Mesenchymal stem cell (in vitro differentiated cells and primary cell): ENCODE measurements around the gene GPA33. TPM values are rescaled to one million over a fixed set of nuclear protein-coding genes. Genes with fewer than 3 reads are reported as not detected.

Source experiments
- DNase-seq: peaks from one replicate; pipeline ENCODE4 v3.0.0-alpha.2; 2013
- H2AFZ ChIP-seq: one replicate; pipeline ENCODE4 v1.6.1; 2013; ENCODE audit warnings: low read depth, mild to moderate bottlenecking, control low read depth, inconsistent platforms, low read length, moderate library complexity
- H2AK5ac ChIP-seq: 2 replicates; pipeline ENCODE4 v1.6.1; 2013; ENCODE audit warnings: low read length, moderate library complexity, mild to moderate bottlenecking, inconsistent platforms; ENCODE audit not compliant: severe bottlenecking
- H2BK120ac ChIP-seq: one replicate; pipeline ENCODE4 v1.6.1; 2013; ENCODE audit warnings: low read depth, mild to moderate bottlenecking, inconsistent platforms, low read length, moderate library complexity
- H2BK12ac ChIP-seq, 2 experiments: one replicate each; pipeline ENCODE4 v1.6.1; 2013; ENCODE audit warnings: inconsistent platforms in 2 of 2, low read length in 2 of 2, mild to moderate bottlenecking in 2 of 2, moderate library complexity in 2 of 2, control low read depth in 1 of 2
- H2BK15ac ChIP-seq: one replicate; pipeline ENCODE4 v1.6.1; 2013; ENCODE audit warnings: mild to moderate bottlenecking, low read depth, inconsistent platforms; ENCODE audit not compliant: poor library complexity, severe bottlenecking
- H2BK5ac ChIP-seq: 2 replicates; pipeline ENCODE4 v1.6.1; 2013; ENCODE audit warnings: low read depth, mild to moderate bottlenecking, low read length, control low read depth, inconsistent platforms; ENCODE audit not compliant: poor library complexity, severe bottlenecking
- H3K14ac ChIP-seq, 2 experiments: one replicate each; pipeline ENCODE4 v1.6.1; 2013; ENCODE audit warnings: inconsistent platforms in 2 of 2, low read length in 2 of 2, control low read depth in 1 of 2, mild to moderate bottlenecking in 1 of 2, moderate library complexity in 1 of 2
- H3K18ac ChIP-seq, 2 experiments: one replicate each; pipeline ENCODE4 v1.6.1; 2013; ENCODE audit warnings: inconsistent platforms in 2 of 2, low read length in 2 of 2, control low read depth in 1 of 2, low read depth in 1 of 2, mild to moderate bottlenecking in 1 of 2
- H3K23ac ChIP-seq, 2 experiments: one replicate each; pipeline ENCODE4 v1.6.1; 2013; ENCODE audit warnings: inconsistent platforms in 2 of 2, low read length in 2 of 2, mild to moderate bottlenecking in 2 of 2, moderate library complexity in 2 of 2, control low read depth in 1 of 2
- H3K27ac ChIP-seq: 2 replicates; pipeline ENCODE4 v1.5.1; 2013; ENCODE audit warnings: mild to moderate bottlenecking, moderate library complexity, low read length, control low read depth, inconsistent platforms; ENCODE audit not compliant: poor library complexity, severe bottlenecking
- H3K27me3 ChIP-seq, 2 experiments: 2 replicates each; pipeline versions ENCODE4 v1.6.1 to v1.7.0; 2013; ENCODE audit warnings: low read length in 2 of 2, mild to moderate bottlenecking in 2 of 2, moderate library complexity in 2 of 2, control low read depth in 1 of 2, inconsistent platforms in 1 of 2; ENCODE audit not compliant: control insufficient read depth in 1 of 2, insufficient read depth in 1 of 2
- H3K36me3 ChIP-seq, 2 experiments: 2 replicates each; pipeline versions ENCODE4 v1.6.1 to v1.7.0; 2013; ENCODE audit warnings: low read length in 2 of 2, control low read depth in 1 of 2, inconsistent platforms in 1 of 2, low read depth in 1 of 2, mild to moderate bottlenecking in 1 of 2; ENCODE audit not compliant: insufficient read depth in 2 of 2, control insufficient read depth in 1 of 2
- H3K4ac ChIP-seq, 2 experiments: one replicate each; pipeline ENCODE4 v1.6.1; 2013; ENCODE audit warnings: inconsistent platforms in 2 of 2, low read length in 2 of 2, mild to moderate bottlenecking in 2 of 2, moderate library complexity in 2 of 2, control low read depth in 1 of 2, low read depth in 1 of 2
- H3K4me1 ChIP-seq: 2 replicates; pipeline ENCODE4 v1.6.1; 2013; ENCODE audit warnings: low read depth, low read length, control low read depth; ENCODE audit not compliant: control insufficient read depth, insufficient read depth
- H3K4me2 ChIP-seq: 2 replicates; pipeline ENCODE4 v1.6.1; 2013; ENCODE audit warnings: low read length, mild to moderate bottlenecking, inconsistent platforms; ENCODE audit not compliant: poor library complexity, severe bottlenecking
- H3K4me3 ChIP-seq, 2 experiments: 2 replicates each; pipeline versions ENCODE4 v1.5.1 to v1.7.0; 2013; ENCODE audit warnings: low read length in 2 of 2, mild to moderate bottlenecking in 2 of 2, control low read depth in 1 of 2, low read depth in 1 of 2; ENCODE audit not compliant: insufficient read depth in 1 of 2
- H3K79me1 ChIP-seq: replicated peaks from 2 replicates; pipeline ENCODE4 v1.6.1; 2013; ENCODE audit warnings: mild to moderate bottlenecking, control low read depth, low read length, inconsistent platforms; ENCODE audit not compliant: poor library complexity, severe bottlenecking
- H3K9ac ChIP-seq: 2 replicates; pipeline ENCODE4 v1.7.0; 2013; ENCODE audit warnings: mild to moderate bottlenecking, low read length, moderate library complexity
- H3K9me3 ChIP-seq: 2 replicates; pipeline ENCODE4 v1.7.0; 2013; ENCODE audit warnings: mild to moderate bottlenecking, low read length; ENCODE audit not compliant: control insufficient read depth
- H4K8ac ChIP-seq: one replicate; pipeline ENCODE4 v1.6.1; 2013; ENCODE audit warnings: inconsistent platforms, mild to moderate bottlenecking, low read length, moderate library complexity
- H4K91ac ChIP-seq: one replicate; pipeline ENCODE4 v1.6.1; 2013; ENCODE audit warnings: mild to moderate bottlenecking, low read length, inconsistent platforms
- WGBS: methylation state at CpG from one replicate; pipeline ENCODE4 v1.1.7; 2013; ENCODE audit warnings: mixed read lengths; 5-methylcytosine and 5-hydroxymethylcytosine counted together
- polyA plus RNA-seq, 2 experiments: library from polyadenylated mRNA; stranded (reverse); fragments of 200-250 nt; gene quantifications; one replicate each; pipeline ENCODE4 v1.2.3, GENCODE V29; 2013

The GPA33 gene
- not detected for polyA plus RNA-seq (2013, experiment 1 of 2)
- polyA plus RNA-seq (2013, experiment 2 of 2), result not detected

GRCh38 chr1:167090314-167090942 is at the start of gene GPA33:
Gene GPA33 (minus strand): TSS chr1:167090377. CDS start chr1:167090287, 90 bp downstream.
- no peak within 1 kb of the TSS for H3K4ac ChIP-seq
- H3K9me3 ChIP-seq, result no peaks in the 10 kb centered on the region
- H3K79me1 ChIP-seq, result no peaks in the 10 kb centered on the region
- H4K91ac ChIP-seq, result no peak within 1 kb of the TSS
- no peak within 1 kb of the TSS for H3K14ac ChIP-seq
- no peak within 1 kb of the TSS for H2BK5ac ChIP-seq
- H3K4me1 ChIP-seq, result peaks cover 2% of the 10 kb centered on the region
- no peak within 1 kb of the TSS for H3K27ac ChIP-seq
- 100% methylated on average over 1 of the region's 1 CpG for WGBS
- no peak within 1 kb of the TSS for H3K4me2 ChIP-seq
- no peak within 1 kb of the TSS for H2BK120ac ChIP-seq
- H2AFZ ChIP-seq, result no peak within 1 kb of the TSS
- no peak within 1 kb of the TSS for H2AK5ac ChIP-seq
- no peak within 1 kb of the TSS for H3K9ac ChIP-seq
- no peak within 1 kb of the TSS for H2BK12ac ChIP-seq
- no peak for DNase-seq
- no peak within 1 kb of the TSS for H3K18ac ChIP-seq
- H3K36me3 ChIP-seq, result no peaks in the 10 kb centered on the region
- H3K4me3 ChIP-seq, result no peak within 1 kb of the TSS
- peaks cover 4 to 10% of the 10 kb centered on the region in 2 experiments for H3K27me3 ChIP-seq
- H4K8ac ChIP-seq, result no peak within 1 kb of the TSS
- no peak within 1 kb of the TSS for H2BK15ac ChIP-seq
- H3K23ac ChIP-seq, result no peak within 1 kb of the TSS

DNA sequence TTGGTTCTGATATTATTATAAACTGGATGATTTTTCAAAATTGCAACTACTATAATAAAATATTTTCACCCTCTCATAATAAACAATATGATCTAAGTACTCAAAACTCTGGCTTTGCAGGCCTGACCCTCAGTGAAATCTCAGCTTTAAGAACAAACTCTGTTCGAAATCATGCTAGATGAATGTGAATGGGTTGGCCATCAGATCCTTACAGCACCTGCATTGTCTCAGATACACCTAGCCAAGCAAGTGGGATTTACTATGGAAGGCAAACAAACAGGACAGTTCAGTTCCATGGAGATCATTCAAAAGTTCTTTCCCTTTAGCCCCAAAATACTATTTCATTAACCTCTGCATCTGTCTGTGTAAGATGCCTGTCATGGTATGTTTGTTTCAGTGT is 48.5 kb upstream of the GPA33 start:
- Histone ChIP-seq H3K4ac (no peak overlapping the region), H3K4me3 (no peak overlapping the region), H2AK5ac (no peak overlapping the region), H2AFZ (no peak overlapping the region), H3K27me3 (peaks cover 0 to 43% of the 10 kb centered on the region in 2 experiments), H2BK15ac (no peak overlapping the region), H3K9ac (no peak overlapping the region), H2BK120ac (no peak overlapping the region), H3K14ac (no peak overlapping the region), H2BK5ac (no peak overlapping the region), H3K36me3 (no peaks in the 10 kb centered on the region), H4K91ac (no peak overlapping the region), H3K4me1 (peaks cover 5% of the 10 kb centered on the region), H3K4me2 (no peak overlapping the region), H3K23ac (no peak overlapping the region), H3K9me3 (no peaks in the 10 kb centered on the region), H3K27ac (no peak overlapping the region), H2BK12ac (no peak overlapping the region), H3K18ac (no peak overlapping the region), H3K79me1 (no peaks in the 10 kb centered on the region), H4K8ac (no peak overlapping the region)
- 100% methylated on average over 1 of the region's 1 CpG for WGBS
- DNase-seq, result no peak

DNA sequence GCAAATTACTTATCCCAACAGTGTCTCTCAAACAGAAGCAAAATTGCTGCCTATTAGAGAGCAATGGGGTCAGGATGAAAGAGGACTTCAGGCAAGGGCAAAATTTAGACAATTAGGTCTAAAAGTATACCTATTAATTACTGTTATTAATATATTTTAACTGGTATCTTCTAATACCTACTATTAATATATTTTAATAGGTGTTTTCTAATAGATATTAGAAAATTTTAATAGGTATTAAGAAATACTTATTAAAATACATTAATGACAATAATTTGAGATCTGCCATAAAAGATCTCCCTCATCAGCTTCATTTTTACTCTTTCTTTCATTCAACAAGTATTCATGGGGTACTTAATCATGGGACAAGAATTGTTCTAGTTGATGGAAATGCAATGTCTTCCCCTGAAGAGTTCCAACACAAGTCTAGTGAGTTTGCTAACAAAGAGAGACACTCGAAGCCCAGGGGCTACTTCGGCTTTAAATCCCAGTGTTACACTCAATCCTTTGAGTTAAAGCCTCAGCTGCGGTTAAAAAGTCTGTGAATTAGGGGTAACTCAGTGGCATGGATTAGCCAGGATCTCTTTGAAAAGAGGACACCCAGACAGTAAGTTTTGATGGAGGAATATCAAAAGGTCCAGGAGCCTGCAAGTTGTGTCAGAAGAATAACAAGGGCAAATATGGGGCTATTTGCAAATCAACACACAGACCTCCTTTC is 47.8 kb upstream of the GPA33 start:
- no peaks in the 10 kb centered on the region for H3K9me3 ChIP-seq
- no peak overlapping the region for H4K91ac ChIP-seq
- no peaks in the 10 kb centered on the region for H3K36me3 ChIP-seq
- no peak overlapping the region for H3K18ac ChIP-seq
- no peak overlapping the region for H4K8ac ChIP-seq
- H3K4ac ChIP-seq, result no peak overlapping the region
- H2BK120ac ChIP-seq, result no peak overlapping the region
- H2AK5ac ChIP-seq, result no peak overlapping the region
- H3K9ac ChIP-seq, result no peak overlapping the region
- H2AFZ ChIP-seq, result no peak overlapping the region
- no peak overlapping the region for H2BK12ac ChIP-seq
- no peak overlapping the region for H3K23ac ChIP-seq
- H2BK5ac ChIP-seq, result no peak overlapping the region
- H3K4me1 ChIP-seq, result peaks cover 5% of the 10 kb centered on the region
- H3K4me2 ChIP-seq, result no peak overlapping the region
- H2BK15ac ChIP-seq, result no peak overlapping the region
- peaks cover 0 to 50% of the 10 kb centered on the region in 2 experiments for H3K27me3 ChIP-seq
- WGBS, result 78% methylated on average over 3 of the region's 3 CpGs
- H3K14ac ChIP-seq, result no peak overlapping the region
- no peaks in the 10 kb centered on the region for H3K79me1 ChIP-seq
- H3K27ac ChIP-seq, result no peak overlapping the region
- H3K4me3 ChIP-seq, result no peak overlapping the region
- no peak for DNase-seq

DNA sequence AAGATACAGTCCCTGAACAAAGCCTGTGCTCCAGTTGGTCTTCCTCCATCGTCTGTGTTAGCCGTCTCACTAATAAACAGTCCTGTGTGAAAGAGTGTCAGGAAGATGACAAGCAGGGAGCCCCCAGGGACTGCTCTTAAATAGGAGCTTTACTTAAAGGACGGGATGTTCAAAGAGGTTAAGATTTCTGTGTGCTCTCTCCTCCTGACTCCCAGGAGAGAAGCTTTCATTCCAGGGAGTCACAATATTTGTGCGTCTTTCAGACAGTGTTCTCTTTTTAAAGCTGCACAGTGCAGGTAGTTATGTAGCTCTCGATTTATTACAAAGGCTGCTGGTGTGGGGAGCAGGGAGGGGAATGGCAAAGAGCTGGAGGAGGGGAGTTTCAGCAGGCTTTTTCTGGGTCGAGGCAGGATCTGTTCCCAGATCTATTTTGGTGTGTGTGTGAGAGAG is 47.2 kb upstream of the GPA33 start:
- Histone ChIP-seq H3K23ac (no peak overlapping the region), H2AFZ (no peak overlapping the region), H3K4me1 (peaks cover 5% of the 10 kb centered on the region), H3K4ac (no peak overlapping the region), H4K91ac (no peak overlapping the region), H3K18ac (no peak overlapping the region), H3K14ac (no peak overlapping the region), H3K4me3 (no peak overlapping the region), H3K79me1 (no peaks in the 10 kb centered on the region), H2BK12ac (no peak overlapping the region), H2BK5ac (no peak overlapping the region), H3K27ac (peak overlapping the region; percentile 9), H2BK120ac (no peak overlapping the region), H3K9ac (no peak overlapping the region), H3K4me2 (no peak overlapping the region), H3K27me3 (peaks cover 0 to 54% of the 10 kb centered on the region in 2 experiments), H4K8ac (no peak overlapping the region), H3K9me3 (no peaks in the 10 kb centered on the region), H2AK5ac (no peak overlapping the region), H2BK15ac (no peak overlapping the region), H3K36me3 (no peaks in the 10 kb centered on the region)
- WGBS, result 11% methylated on average over 6 of the region's 6 CpGs
- DNase-seq, result peak; percentile 18
